OCI-LY3 (cell line): ENCODE measurements around the gene PABPC1L.

Source experiments
- EZH2phosphoT487 ChIP-seq: fragments of 200-600 bp; shearing (Covaris generic); IDR thresholded peaks from 2 replicates; pipeline ENCODE4 v1.6.1; 2018; ENCODE audit warnings: antibody characterized with exemption, mixed run types, low read depth
- TF ChIP-seq, protein P1 (sequence below): fragments of 200-600, 300-600 bp; sonication (generic); IDR thresholded peaks from 2 replicates; pipeline ENCODE4 v1.5.1; 2014; ENCODE audit warnings: antibody characterized with exemption, low read length, low read depth

DNA sequence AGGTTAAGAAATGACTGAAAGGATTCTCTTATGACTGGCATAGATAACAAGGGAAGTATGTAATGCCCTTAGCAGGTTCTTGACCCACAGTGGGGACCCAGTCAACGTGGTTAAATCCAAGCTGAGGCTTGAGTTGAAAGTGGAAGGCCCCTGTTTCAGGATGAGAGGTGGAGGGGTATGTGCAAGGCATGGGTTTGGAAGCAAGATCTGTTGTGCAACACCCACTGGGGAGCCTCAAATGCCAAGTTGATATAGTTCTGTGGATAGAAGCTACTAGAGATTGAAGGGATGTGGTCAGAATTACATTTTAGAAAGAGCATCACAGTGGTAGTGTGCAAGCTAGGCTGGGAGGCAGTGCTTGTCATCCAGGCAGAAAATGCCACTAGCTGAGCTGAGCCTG, 5.1 kb downstream of the PABPC1L start:
- TF ChIP-seq, protein P1, sequence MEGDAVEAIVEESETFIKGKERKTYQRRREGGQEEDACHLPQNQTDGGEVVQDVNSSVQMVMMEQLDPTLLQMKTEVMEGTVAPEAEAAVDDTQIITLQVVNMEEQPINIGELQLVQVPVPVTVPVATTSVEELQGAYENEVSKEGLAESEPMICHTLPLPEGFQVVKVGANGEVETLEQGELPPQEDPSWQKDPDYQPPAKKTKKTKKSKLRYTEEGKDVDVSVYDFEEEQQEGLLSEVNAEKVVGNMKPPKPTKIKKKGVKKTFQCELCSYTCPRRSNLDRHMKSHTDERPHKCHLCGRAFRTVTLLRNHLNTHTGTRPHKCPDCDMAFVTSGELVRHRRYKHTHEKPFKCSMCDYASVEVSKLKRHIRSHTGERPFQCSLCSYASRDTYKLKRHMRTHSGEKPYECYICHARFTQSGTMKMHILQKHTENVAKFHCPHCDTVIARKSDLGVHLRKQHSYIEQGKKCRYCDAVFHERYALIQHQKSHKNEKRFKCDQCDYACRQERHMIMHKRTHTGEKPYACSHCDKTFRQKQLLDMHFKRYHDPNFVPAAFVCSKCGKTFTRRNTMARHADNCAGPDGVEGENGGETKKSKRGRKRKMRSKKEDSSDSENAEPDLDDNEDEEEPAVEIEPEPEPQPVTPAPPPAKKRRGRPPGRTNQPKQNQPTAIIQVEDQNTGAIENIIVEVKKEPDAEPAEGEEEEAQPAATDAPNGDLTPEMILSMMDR = no peak
- TF ChIP-seq EZH2phosphoT487 = no peak
